Activated CD8-positive, alpha-beta T cell treated with anti-CD3 and anti-CD28 coated beads for 36 hours (primary cell): Measurements from ENCODE around the gene ABCC8. TPM values are rescaled to one million over a fixed set of nuclear protein-coding genes. Genes with fewer than 3 reads are reported as not detected.

Source experiments
- ATAC-seq: fragments of 200-7000 bp; cut with Tn5 transposase; one replicate; pipeline ENCODE4 v1.10.0; 2021; ENCODE audit warnings: mild to moderate bottlenecking, moderate library complexity
- CTCF ChIA-PET: fragments of 350-600 bp; sonication (Branson Sonifier 250); formaldehyde crosslinking; loops from one replicate; lab custom pipeline; 2021; ENCODE audit warnings: antibody characterized with exemption; lab: Charles Lee
- POLR2A ChIA-PET: fragments of 350-600 bp; sonication (Branson Sonifier 250); formaldehyde crosslinking; loops from one replicate; lab custom pipeline; 2021; ENCODE audit warnings: antibody characterized with exemption; lab: Charles Lee
- DNase-seq: peaks from one replicate; pipeline ENCODE4 v3.0.0-alpha.2; 2020
- H3K27ac Mint-ChIP-seq: one replicate; pipeline ENCODE4 v1.8.0; 2021; ENCODE audit warnings: mild to moderate bottlenecking, mixed read lengths
- H3K27me3 Mint-ChIP-seq: one replicate; pipeline ENCODE4 v1.8.0; 2021; ENCODE audit warnings: mixed read lengths
- H3K36me3 Mint-ChIP-seq: one replicate; pipeline ENCODE4 v1.8.0; 2021; ENCODE audit warnings: low read depth, mixed read lengths
- H3K4me1 Mint-ChIP-seq: one replicate; pipeline ENCODE4 v1.8.0; 2021; ENCODE audit warnings: low read depth, mixed read lengths
- H3K4me3 Mint-ChIP-seq: one replicate; pipeline ENCODE4 v1.8.0; 2021; ENCODE audit warnings: mild to moderate bottlenecking, moderate library complexity, mixed read lengths
- H3K9me3 Mint-ChIP-seq: one replicate; pipeline ENCODE4 v1.8.0; 2021; ENCODE audit warnings: mixed read lengths
- CTCF ChIP-seq: fragments of 200-600 bp; IDR thresholded peaks from one replicate; pipeline ENCODE4 v1.8.0; 2022; ENCODE audit warnings: antibody characterized with exemption, mild to moderate bottlenecking
- intact Hi-C: fragments of 100-400 bp; cut with micrococcal nuclease; formaldehyde crosslinking; loops from one replicate; pipeline ENCODE4 v1.10.0; 2022
- total RNA-seq, 2 experiments: library from RNA; stranded (reverse); gene quantifications; one replicate each; pipeline ENCODE4 v1.2.3, GENCODE V29; 2021

Gene ABCC8
- total RNA-seq, 2 experiments from 2014 or later, result not detected

- Mint-ChIP-seq H3K36me3 (no peaks in the 10 kb centered on the region), H3K4me1 (no peaks in the 10 kb centered on the region), H3K4me3 (no peak overlapping the region), H3K27ac (no peak overlapping the region), H3K27me3 (peaks cover 20% of the 10 kb centered on the region), H3K9me3 (peaks cover 1% of the 10 kb centered on the region)
- CTCF ChIA-PET, result no interaction called here
- DNase-seq (no peak), ATAC-seq (no peak)
- intact Hi-C loops, result no loop called here
- TF ChIP-seq CTCF, result no peak
- POLR2A ChIA-PET, result no interaction called here
Measured at GRCh38 chr11:17483505-17483904, 6.9 kb upstream of the ABCC8 start.

- intact Hi-C loops, result no loop called here
- no peak for ATAC-seq
- Mint-ChIP-seq H3K4me1 (no peaks in the 10 kb centered on the region), H3K27me3 (peaks cover 32% of the 10 kb centered on the region), H3K4me3 (no peak overlapping the region), H3K36me3 (no peaks in the 10 kb centered on the region), H3K9me3 (peaks cover 1% of the 10 kb centered on the region), H3K27ac (no peak overlapping the region)
- CTCF ChIA-PET, result interaction anchor here (1.0 kb wide), 1 partner anchor 9 kb away, joined by 4 read pairs; no protein-coding TSS in a partner anchor
- POLR2A ChIA-PET, result no interaction called here
- no peak for TF ChIP-seq CTCF
- DNase-seq, result no peak
Measured at GRCh38 chr11:17481905-17482304, 5.3 kb upstream of the ABCC8 start.

- no peak for TF ChIP-seq CTCF
- no peaks in the 10 kb centered on the region for H3K4me1 Mint-ChIP-seq
- ATAC-seq (no peak), DNase-seq (no peak)
- intact Hi-C loops, result no loop called here
- ChIA-PET CTCF (no interaction called here), POLR2A (no interaction called here)
- H3K4me3 Mint-ChIP-seq, result no peak overlapping the region
- no peaks in the 10 kb centered on the region for H3K36me3 Mint-ChIP-seq
- peaks cover 50% of the 10 kb centered on the region for H3K27me3 Mint-ChIP-seq
- no peak overlapping the region for H3K27ac Mint-ChIP-seq
- peaks cover 1% of the 10 kb centered on the region for H3K9me3 Mint-ChIP-seq
Measured at GRCh38 chr11:17479284-17480214, 2.9 kb upstream of the ABCC8 start.

- H3K36me3 Mint-ChIP-seq, result no peaks in the 10 kb centered on the region
- intact Hi-C loops, result no loop called here
- ChIA-PET POLR2A (no interaction called here), CTCF (no interaction called here)
- ATAC-seq, result no peak
- DNase-seq, result no peak
- no peak for TF ChIP-seq CTCF
- no peak overlapping the region for H3K4me3 Mint-ChIP-seq
- no peaks in the 10 kb centered on the region for H3K4me1 Mint-ChIP-seq
- H3K27me3 Mint-ChIP-seq, result peaks cover 57% of the 10 kb centered on the region
- H3K9me3 Mint-ChIP-seq, result no peaks in the 10 kb centered on the region
- H3K27ac Mint-ChIP-seq, result no peak overlapping the region
Measured at GRCh38 chr11:17478070-17478469, 1.4 kb upstream of the ABCC8 start.

GRCh38 chr11:17477361-17477760, 716 bp upstream of the ABCC8 start:
- no peaks in the 10 kb centered on the region for H3K9me3 Mint-ChIP-seq
- ATAC-seq (no peak), DNase-seq (no peak)
- CTCF ChIA-PET, result no interaction called here
- H3K27ac Mint-ChIP-seq, result no peak overlapping the region
- no peak overlapping the region for H3K4me3 Mint-ChIP-seq
- H3K36me3 Mint-ChIP-seq, result no peaks in the 10 kb centered on the region
- H3K27me3 Mint-ChIP-seq, result peaks cover 57% of the 10 kb centered on the region
- no peaks in the 10 kb centered on the region for H3K4me1 Mint-ChIP-seq
- no peak for TF ChIP-seq CTCF
- POLR2A ChIA-PET, result no interaction called here
- intact Hi-C loops, result no loop called here
